ENCODE results near the gene MEX3D. TPM values are rescaled to one million over a fixed set of nuclear protein-coding genes. Genes with fewer than 3 reads are reported as not detected.
A peak's percentile ranks its signal among the peaks of the same experiment; 100 is the strongest.

The MEX3D gene
- total RNA-seq (2014; rRNA removed; shearing (Covaris generic)) (78.1 and 94.9 TPM in 2 replicates), polyA plus RNA-seq (2016; fragmentation: Nextera tagmentation; extraction: Ambion mirVana) (12.4 and 12.5 TPM in 2 replicates)
- long read RNA-seq, result 0 reads

- Mint-ChIP-seq H3K36me3 (ENCODE audit: low read depth) (peaks cover 19% of the 10 kb centered on the region), H3K27ac (no peak within 1 kb of the TSS), H3K9me3 (peaks cover 9% of the 10 kb centered on the region), H3K4me3 (peak within 1 kb of the TSS; percentile 73), H3K4me1 (peaks cover 8% of the 10 kb centered on the region), H3K27me3 (ENCODE audit: insufficient read depth, low read depth, poor library complexity) (peaks cover 42% of the 10 kb centered on the region)
- DNase-seq (ENCODE audit: low spot score) (peak; percentile 83), ATAC-seq (peak; percentile 28)
- TF ChIP-seq ZNF462 (CRISPR knock-in tag; IDR thresholded peaks at IDR 0.05) (no peak), POLR2AphosphoS5 (IDR thresholded peaks at IDR 0.05; ENCODE audit: low read depth) (peak; percentile 38; the same call in 1 of the 2 replicates)
- Histone ChIP-seq H3K4me2 (peak within 1 kb of the TSS; percentile 90), H3F3A (replicated peaks; ENCODE audit: low read depth) (no peaks in the 10 kb centered on the region; the same call in 1 of the 2 replicates), H3K27ac (ENCODE audit: low read depth) (no peak within 1 kb of the TSS), H4K20me1 (replicated peaks; ENCODE audit: insufficient read depth) (peaks cover 18% of the 10 kb centered on the region; the same call in 1 of the 2 replicates), H3K27me3 (ENCODE audit: insufficient read depth) (peaks cover 25% of the 10 kb centered on the region), H3K9me2 (ENCODE audit: insufficient read depth) (no peaks in the 10 kb centered on the region), H3K4me3 (peak within 1 kb of the TSS; percentile 89), H2AFZ (no peak within 1 kb of the TSS), H3K36me3 (ENCODE audit: insufficient read depth) (no peaks in the 10 kb centered on the region), H3K79me2 (replicated peaks; ENCODE audit: insufficient read depth) (peaks cover 32% of the 10 kb centered on the region), H3K4me1 (ENCODE audit: insufficient read depth) (no peaks in the 10 kb centered on the region; the same call in 1 of the 2 replicates)
These were observed at the start of gene MEX3D for GRCh38 chr19:1568320-1569019. Gene MEX3D, minus strand, starts transcription at chr19:1568325. Its CDS starts 267 bp downstream, at chr19:1568058.

- Histone ChIP-seq H3K4me2 (no peak overlapping the region), H3K36me3 (ENCODE audit: insufficient read depth) (peaks cover 21% of the 10 kb centered on the region), H3K4me3 (no peak overlapping the region), H4K20me1 (replicated peaks; ENCODE audit: insufficient read depth) (peaks cover 16% of the 10 kb centered on the region), H3K9me2 (ENCODE audit: insufficient read depth) (no peaks in the 10 kb centered on the region), H2AFZ (no peak overlapping the region), H3K4me1 (ENCODE audit: insufficient read depth) (no peaks in the 10 kb centered on the region), H3F3A (replicated peaks; ENCODE audit: low read depth) (0 out of 2 replicates have a peak, but pooled peaks cover 10% of the 10 kb centered on the region), H3K27me3 (ENCODE audit: insufficient read depth) (no peaks in the 10 kb centered on the region), H3K79me2 (replicated peaks; ENCODE audit: insufficient read depth) (no peaks in the 10 kb centered on the region; the same call in 1 of the 2 replicates), H3K27ac (ENCODE audit: low read depth) (no peak overlapping the region)
- DNase-seq (ENCODE audit: low spot score) (no peak), ATAC-seq (no peak)
- Mint-ChIP-seq H3K36me3 (ENCODE audit: low read depth) (peaks cover 81% of the 10 kb centered on the region), H3K4me3 (no peak overlapping the region; the same call in 2 of the 3 replicates), H3K4me1 (peaks cover 10% of the 10 kb centered on the region; the same call in 2 of the 3 replicates), H3K27me3 (ENCODE audit: insufficient read depth, low read depth, poor library complexity) (peaks cover 21% of the 10 kb centered on the region), H3K27ac (peak overlapping the region; percentile 56; the same call in 1 of the 2 replicates), H3K9me3 (peaks cover 3% of the 10 kb centered on the region; the same call in 1 of the 3 replicates)
- no peak for TF ChIP-seq CTCF (conservative IDR thresholded peaks at IDR 0.05; ENCODE audit: low read depth in 2 of 2)
- TF ChIP-seq ZNF114 (CRISPR knock-in tag; IDR thresholded peaks at IDR 0.05), result no peak
- TF ChIP-seq REST (IDR thresholded peaks at IDR 0.05; ENCODE audit: unreplicated experiment), result no peak
- no peak for TF ChIP-seq JUNB (IDR thresholded peaks at IDR 0.05; ENCODE audit: unreplicated experiment)
These were observed 48.8 kb upstream of the MEX3D start for GRCh38 chr19:1616875-1617274.
